Astrocyte (in vitro differentiated cells and primary cell): ENCODE measurements around the gene SLC15A1. TPM values are rescaled to one million over a fixed set of nuclear protein-coding genes. Genes with fewer than 3 reads are reported as not detected.

Experiments used
- DNase-seq: peaks from one replicate; pipeline ENCODE4 v3.0.0-alpha.2; 2010; ENCODE audit warnings: low read depth
- FAIRE-seq: peaks from 2 replicates; lab custom pipeline; 2011; peaks lifted over from hg19 to GRCh38; lab: Jason Lieb, UNC
- H2AFZ ChIP-seq: 2 replicates; pipeline ENCODE4 v1.6.0; 2012; ENCODE audit warnings: low read depth, low read length, inconsistent platforms
- H3K27ac ChIP-seq: 2 replicates; pipeline ENCODE4 v1.5.1; 2011; ENCODE audit warnings: low read depth, low read length, inconsistent platforms
- H3K27me3 ChIP-seq: 2 replicates; pipeline ENCODE4 v1.6.0; 2011; ENCODE audit warnings: low read length, inconsistent platforms; ENCODE audit not compliant: insufficient read depth
- H3K36me3 ChIP-seq: 2 replicates; pipeline ENCODE4 v1.5.1; 2011; ENCODE audit warnings: low read length, inconsistent platforms; ENCODE audit not compliant: insufficient read depth
- H3K4me1 ChIP-seq: 2 replicates; pipeline ENCODE4 v1.5.1; 2011; ENCODE audit warnings: low read length, inconsistent platforms; ENCODE audit not compliant: insufficient read depth
- H3K4me2 ChIP-seq: 2 replicates; pipeline ENCODE4 v1.6.0; 2012; ENCODE audit warnings: low read length, inconsistent platforms
- H3K4me3 ChIP-seq: 2 replicates; pipeline ENCODE4 v1.5.1; 2011; ENCODE audit warnings: low read depth, mild to moderate bottlenecking, low read length, inconsistent platforms; ENCODE audit not compliant: insufficient read depth
- H3K79me2 ChIP-seq: 2 replicates; pipeline ENCODE4 v1.6.0; 2012; ENCODE audit warnings: mild to moderate bottlenecking, low read length, inconsistent platforms; ENCODE audit not compliant: insufficient read depth
- H3K9ac ChIP-seq: 2 replicates; pipeline ENCODE4 v1.6.0; 2012; ENCODE audit warnings: mild to moderate bottlenecking, low read length, inconsistent platforms
- H3K9me3 ChIP-seq: 2 replicates; pipeline ENCODE4 v1.5.1; 2012; ENCODE audit warnings: low read depth, mild to moderate bottlenecking, low read length, inconsistent platforms; ENCODE audit not compliant: insufficient read depth
- H4K20me1 ChIP-seq: 2 replicates; pipeline ENCODE4 v1.6.0; 2012; ENCODE audit warnings: low read length, inconsistent platforms; ENCODE audit not compliant: insufficient read depth
- H3K27ac Mint-ChIP-seq: one replicate; pipeline ENCODE4 v1.8.0; 2021; ENCODE audit warnings: mild to moderate bottlenecking, mixed read lengths; ENCODE audit not compliant: unreplicated experiment
- H3K27me3 Mint-ChIP-seq: one replicate; pipeline ENCODE4 v1.8.0; 2021; ENCODE audit warnings: low read depth, mixed read lengths; ENCODE audit not compliant: unreplicated experiment
- H3K36me3 Mint-ChIP-seq: one replicate; pipeline ENCODE4 v1.8.0; 2021; ENCODE audit warnings: low read depth, mixed read lengths; ENCODE audit not compliant: unreplicated experiment
- H3K4me1 Mint-ChIP-seq: one replicate; pipeline ENCODE4 v1.8.0; 2021; ENCODE audit warnings: low read depth, mixed read lengths; ENCODE audit not compliant: unreplicated experiment
- H3K4me3 Mint-ChIP-seq: one replicate; pipeline ENCODE4 v1.8.0; 2021; ENCODE audit warnings: mild to moderate bottlenecking, moderate library complexity, mixed read lengths; ENCODE audit not compliant: unreplicated experiment
- H3K9me3 Mint-ChIP-seq: one replicate; pipeline ENCODE4 v1.8.0; 2021; ENCODE audit warnings: mild to moderate bottlenecking, mixed read lengths; ENCODE audit not compliant: unreplicated experiment
- CTCF ChIP-seq: IDR thresholded peaks from 2 replicates; pipeline ENCODE4 v1.5.1; 2011; ENCODE audit warnings: low read depth, mild to moderate bottlenecking, inconsistent platforms, low read length, moderate library complexity; ENCODE audit not compliant: insufficient read depth
- EZH2 ChIP-seq: IDR thresholded peaks from 2 replicates; pipeline ENCODE4 v1.6.1; 2012; ENCODE audit warnings: mild to moderate bottlenecking, low read length, inconsistent platforms; ENCODE audit not compliant: insufficient read depth
- total RNA-seq: library from RNA; stranded (reverse); gene quantifications from 2 replicates; pipeline ENCODE4 v1.2.1, GENCODE V29; 2021

Gene SLC15A1
- total RNA-seq, 1 donor from 2014 or later = not detected

DNA sequence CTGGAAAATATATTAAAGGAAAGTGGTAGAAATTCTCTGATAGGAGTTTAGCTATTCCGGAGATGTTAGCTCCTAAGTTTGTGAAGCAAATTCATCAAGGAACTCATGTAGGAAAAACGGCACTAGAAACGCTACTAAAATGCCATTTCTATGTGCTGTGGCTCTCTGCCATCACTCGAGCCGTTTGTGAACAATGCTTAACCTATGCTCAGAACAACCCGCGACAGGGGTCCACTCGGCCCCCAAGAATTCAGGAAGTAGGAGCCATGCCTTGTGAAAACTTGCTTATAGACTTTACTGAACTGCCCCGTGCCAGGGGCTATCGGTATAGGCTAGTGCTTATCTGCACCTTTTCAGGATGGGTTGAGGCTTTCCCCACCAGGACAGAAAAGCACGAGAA, 14.2 kb upstream of the SLC15A1 start:
- DNase-seq (no peak), FAIRE-seq (no peak)
- Histone ChIP-seq H4K20me1 (no peaks in the 10 kb centered on the region), H3K27ac (no peak overlapping the region), H2AFZ (no peak overlapping the region), H3K9ac (no peak overlapping the region), H3K79me2 (no peaks in the 10 kb centered on the region), H3K4me1 (no peaks in the 10 kb centered on the region), H3K36me3 (no peaks in the 10 kb centered on the region), H3K4me2 (peak overlapping the region; percentile 31), H3K4me3 (no peak overlapping the region), H3K9me3 (no peaks in the 10 kb centered on the region), H3K27me3 (peaks cover 10% of the 10 kb centered on the region)
- peaks cover 20% of the 10 kb centered on the region for H3K27me3 Mint-ChIP-seq
- TF ChIP-seq CTCF = no peak
- no peak for TF ChIP-seq EZH2
- H3K27ac Mint-ChIP-seq = no peak overlapping the region
- peaks cover 13% of the 10 kb centered on the region for H3K9me3 Mint-ChIP-seq
- H3K4me3 Mint-ChIP-seq = no peak overlapping the region
- H3K4me1 Mint-ChIP-seq = no peaks in the 10 kb centered on the region
- peaks cover 2% of the 10 kb centered on the region for H3K36me3 Mint-ChIP-seq

GRCh38 chr13:98765996-98766519, 13.6 kb upstream of the SLC15A1 start:
- Histone ChIP-seq H3K27me3 (peaks cover 10% of the 10 kb centered on the region), H3K36me3 (no peaks in the 10 kb centered on the region), H2AFZ (no peak overlapping the region), H3K4me3 (no peak overlapping the region), H3K9ac (no peak overlapping the region), H3K27ac (no peak overlapping the region), H3K4me2 (peak overlapping the region; percentile 31), H3K4me1 (no peaks in the 10 kb centered on the region), H3K9me3 (no peaks in the 10 kb centered on the region), H4K20me1 (no peaks in the 10 kb centered on the region), H3K79me2 (no peaks in the 10 kb centered on the region)
- Mint-ChIP-seq H3K4me1 (no peaks in the 10 kb centered on the region), H3K27me3 (peaks cover 22% of the 10 kb centered on the region), H3K9me3 (peaks cover 13% of the 10 kb centered on the region), H3K4me3 (no peak overlapping the region), H3K27ac (no peak overlapping the region), H3K36me3 (peaks cover 2% of the 10 kb centered on the region)
- DNase-seq (no peak), FAIRE-seq (no peak)
- TF ChIP-seq EZH2 (no peak), CTCF (no peak)

- Histone ChIP-seq H3K4me3 (no peak overlapping the region), H2AFZ (no peak overlapping the region), H3K27me3 (peaks cover 7% of the 10 kb centered on the region), H4K20me1 (no peaks in the 10 kb centered on the region), H3K4me2 (peak overlapping the region; percentile 46), H3K9me3 (no peaks in the 10 kb centered on the region), H3K4me1 (no peaks in the 10 kb centered on the region), H3K27ac (no peak overlapping the region), H3K36me3 (no peaks in the 10 kb centered on the region), H3K79me2 (no peaks in the 10 kb centered on the region), H3K9ac (no peak overlapping the region)
- peaks cover 4% of the 10 kb centered on the region for H3K9me3 Mint-ChIP-seq
- no peak for FAIRE-seq
- peaks cover 2% of the 10 kb centered on the region for H3K4me1 Mint-ChIP-seq
- DNase-seq = no peak
- TF ChIP-seq EZH2 (no peak), CTCF (no peak)
- no peaks in the 10 kb centered on the region for H3K36me3 Mint-ChIP-seq
- no peak overlapping the region for H3K27ac Mint-ChIP-seq
- H3K27me3 Mint-ChIP-seq = peaks cover 26% of the 10 kb centered on the region
- no peak overlapping the region for H3K4me3 Mint-ChIP-seq
Measured at GRCh38 chr13:98761986-98762616, 9.6 kb upstream of the SLC15A1 start.
